Heart left ventricle (tissue), 16 donors: ENCODE results near the gene PRKAG2. TPM values are rescaled to one million over a fixed set of nuclear protein-coding genes. Genes with fewer than 3 reads are reported as not detected.
A peak's percentile ranks its signal among the peaks of the same experiment; 100 is the strongest.
"Not testable (repeated sequence)": the region's sequence is repeated elsewhere in the genome, so short reads cannot be mapped to it uniquely, and the experiment has no call there.

Source experiments
- ATAC-seq, 4 donors: fragments of 200-7000 bp; cut with Tn5 transposase; one replicate each; pipeline ENCODE4 v1.9.1; 2020 to 2022; ENCODE audit warnings: moderate library complexity in 4 of 4, mild to moderate bottlenecking in 3 of 4, moderate number of reproducible peaks in 1 of 4
- DNase-seq, 5 donors: peaks; one replicate each; pipeline ENCODE4 v3.0.0-alpha.2; 2020
- H3K27ac ChIP-seq, 12 donors: fragments of 200-600 bp; sonication (generic) in 4 of 12; one replicate each; pipeline versions ENCODE4 v1.5.0 to v1.8.0; 2016 to 2022; ENCODE audit warnings: mild to moderate bottlenecking in 2 of 12
- H3K27me3 ChIP-seq, 9 donors: fragments of 200-600 bp; sonication (generic) in 2 of 9; one replicate each; pipeline versions ENCODE4 v1.5.1 to v1.8.0; 2016 to 2022; ENCODE audit warnings: mild to moderate bottlenecking in 3 of 9
- H3K36me3 ChIP-seq, 9 donors: fragments of 200-600 bp; sonication (generic) in 2 of 9; one replicate each; pipeline versions ENCODE4 v1.5.0 to v1.8.0; 2018 to 2022; ENCODE audit warnings: mild to moderate bottlenecking in 2 of 9
- H3K4me1 ChIP-seq, 12 donors: fragments of 200-600 bp; sonication (generic) in 4 of 12; one replicate each; pipeline versions ENCODE4 v1.5.0 to v1.8.0; 2016 to 2022; ENCODE audit warnings: mild to moderate bottlenecking in 3 of 12
- H3K4me3 ChIP-seq, 12 donors: fragments of 200-600 bp; sonication (generic) in 4 of 12; one replicate each; pipeline versions ENCODE4 v1.5.0 to v1.8.0; 2017 to 2022; ENCODE audit warnings: mild to moderate bottlenecking in 9 of 12, moderate library complexity in 4 of 12
- H3K9me3 ChIP-seq, 12 donors: fragments of 200-600 bp; sonication (generic) in 4 of 12; one replicate each; pipeline versions ENCODE4 v1.5.0 to v1.8.0; 2016 to 2022; ENCODE audit warnings: mild to moderate bottlenecking in 1 of 12
- CTCF ChIP-seq, 12 donors: fragments of 200-600 bp; sonication (generic) in 4 of 12; IDR thresholded peaks; one replicate each; pipeline versions ENCODE4 v1.5.0 to v1.8.0; 2018 to 2022; ENCODE audit warnings: antibody characterized with exemption in 12 of 12, mild to moderate bottlenecking in 5 of 12
- POLR2A ChIP-seq, 2 donors: fragments of 450-650 bp; IDR thresholded peaks; one replicate each; pipeline ENCODE4 v1.6.1; 2017; ENCODE audit warnings: antibody characterized with exemption in 2 of 2, mild to moderate bottlenecking in 2 of 2, moderate library complexity in 2 of 2
- WGBS, 4 donors: extraction: QIAGEN DNeasy Blood & Tissue Kit in 2 of 4; methylation state at CpG; one replicate each; pipeline versions ENCODE4 v1.1.5 to v1.1.7; 2013 to 2018; 5-methylcytosine and 5-hydroxymethylcytosine counted together
- intact Hi-C, 10 donors: fragments of 100-400 bp; cut with DNase I; formaldehyde crosslinking; loops; one replicate each; pipeline versions ENCODE4 v1.11.1 to v1.14.2; 2022
- polyA plus RNA-seq, 2 donors: library from polyadenylated mRNA; stranded (reverse); fragments of 200-250 nt; gene quantifications; one replicate each; pipeline ENCODE4 v1.2.3, GENCODE V29; 2013
- total RNA-seq, 9 donors: library from RNA; depleted of rRNA in 2 of 9; stranded (reverse); fragments of >200 nt in 2 of 9; fragmentation: NEBNext Ultra II Directional in 3 of 9; extraction: Animal tissue kit (Norgen Biotek cat#: 25700) in 3 of 9; gene quantifications; one replicate each; pipeline versions ENCODE4 v1.1.0 to v1.2.4, GENCODE V29; 2016 to 2023
- donor health status: ischemic (EF 13 %, LVEDD 7.1; RV severe dilation, severe dysfunction).
- donor health status: healthy with polysubstance abuse.
- donor health status: DM: no; HTN: yes; CAD: no.
- donor health status: DM: no; HTN: no; CAD: no.
- donor health status: ischemic (EF 25% LVEDD 6.9; RV normal size, moderate dysfunction).
- donor health status: ischemic (EF 25% LVEDD 5.7; RV mildly dilated, moderate dysfunction).
- donor health status: healthy.
- donor health status: DM: yes; HTN: yes; CAD: no.
- donor health status: ischemic (EF 35%, LVEDD 5.7; RV mildly dilated, moderate dysfunction).
- donor health status: nonischemic (EF 11% LVEDD 7.7; RV severe dilation, severe dysfunction).
- donor health status: DM: yes; HTN: yes; CAD: no.
- donor health status: PGD.
- donor health status: ischemic (EF 29% LVEDD 5.4; RV normal size, mild dysfunction).
- donor health status: nonischemic (EF 23%, LVEDD 6.1; RV moderate dilation, normal function).

The PRKAG2 gene
- total and polyA plus RNA-seq, 11 donors: 50.2 to 179 (median 108) TPM

- Histone ChIP-seq H3K27ac (peak overlapping the region in 5 of 12 donors; percentile 88 to 94 (median 92)), H3K36me3 (no peaks in the 10 kb centered on the region), H3K4me3 (peak overlapping the region in 11 of 12 donors; percentile 64 to 94 (median 83)), H3K27me3 (peaks cover 0 to 3% (median 0%) of the 10 kb centered on the region in 9 donors), H3K9me3 (no peaks in the 10 kb centered on the region), H3K4me1 (peaks cover 0 to 32% (median 15%) of the 10 kb centered on the region in 12 donors)
- intact Hi-C loops: loop anchor here in 3 of 10 donors (5.0 to 10.0 kb wide), 4 partner anchors 49 to 96 kb away; no protein-coding TSS in a partner anchor
- 16 to 25% (median 21%) methylated on average over 22 to 30 of the region's 30 CpGs for WGBS, 4 donors
- ATAC-seq (no peak), DNase-seq (peak in 1 of 5 donors; percentile 41)
- TF ChIP-seq POLR2A (IDR thresholded peaks at IDR 0.05): no peak
- no peak for TF ChIP-seq CTCF (IDR thresholded peaks at IDR 0.05)
These were observed 1.3 kb upstream of the PRKAG2 start for GRCh38 chr7:151877911-151878835.

- Histone ChIP-seq H3K27me3 (peaks cover 0 to 3% (median 0%) of the 10 kb centered on the region in 9 donors), H3K27ac (peak overlapping the region; percentile 88 to 97 (median 92)), H3K36me3 (no peaks in the 10 kb centered on the region), H3K4me3 (peak overlapping the region; percentile 47 to 94 (median 80)), H3K9me3 (no peaks in the 10 kb centered on the region), H3K4me1 (peaks cover 0 to 33% (median 16%) of the 10 kb centered on the region in 12 donors)
- TF ChIP-seq CTCF (IDR thresholded peaks at IDR 0.05): no peak
- no peak for TF ChIP-seq POLR2A (IDR thresholded peaks at IDR 0.05)
- WGBS, 4 donors: 0% methylated on average over 38 to 93 of the region's 93 CpGs
- DNase-seq (peak; percentile 79 to 92 (median 83)), ATAC-seq (peak; percentile 74 to 86 (median 82))
- intact Hi-C loops: loop anchor here in 3 of 10 donors (5.0 to 10.0 kb wide), 4 partner anchors 51 to 94 kb away; no protein-coding TSS in a partner anchor
These were observed 695 bp downstream of the PRKAG2 start for GRCh38 chr7:151875942-151876898.

GRCh38 chr7:151874479-151874878 is 2.4 kb downstream of the PRKAG2 start:
- not testable (repeated sequence) for H3K9me3 ChIP-seq, H3K36me3 ChIP-seq, H3K27me3 ChIP-seq, ATAC-seq
- peak overlapping the region in 10 of 12 donors; percentile 21 to 97 (median 92) for H3K27ac ChIP-seq
- peak overlapping the region in 3 of 12 donors; percentile 72 to 94 (median 75) for H3K4me3 ChIP-seq
- intact Hi-C loops: loop anchor here in 2 of 10 donors (5.0 to 10.0 kb wide), 2 partner anchors 90 to 92 kb away; no protein-coding TSS in a partner anchor
- H3K4me1 ChIP-seq: peaks cover 0 to 48% (median 20%) of the 10 kb centered on the region in 12 donors
- peak in 2 of 5 donors; percentile 16 to 32 for DNase-seq
- 76 to 81% (median 79%) methylated on average over 4 of the region's 4 CpGs for WGBS, 4 donors

GRCh38 chr7:151873402-151873965 is 3.4 kb downstream of the PRKAG2 start:
- no peak for TF ChIP-seq CTCF (IDR thresholded peaks at IDR 0.05)
- no peak for TF ChIP-seq POLR2A (IDR thresholded peaks at IDR 0.05)
- DNase-seq (peak; percentile 56 to 75 (median 62)), ATAC-seq (peak in 1 of 4 donors; percentile 42)
- peaks cover 0 to 3% (median 0%) of the 10 kb centered on the region in 9 donors for H3K27me3 ChIP-seq
- peaks cover 0 to 57% (median 29%) of the 10 kb centered on the region in 12 donors for H3K4me1 ChIP-seq
- 48 to 63% (median 54%) methylated on average over 11 of the region's 11 CpGs for WGBS, 4 donors
- intact Hi-C loops: loop anchor here in 2 of 10 donors (5.0 to 10.0 kb wide), 2 partner anchors 89 to 91 kb away; no protein-coding TSS in a partner anchor
- no peaks in the 10 kb centered on the region for H3K36me3 ChIP-seq
- H3K27ac ChIP-seq: peak overlapping the region in 7 of 12 donors; percentile 8 to 61 (median 59)
- H3K4me3 ChIP-seq: no peak overlapping the region
- H3K9me3 ChIP-seq: no peaks in the 10 kb centered on the region
